Neural progenitor cell (in vitro differentiated cells): Measurements from ENCODE around the gene REPS1.

ENCODE experiments used
- EZH2phosphoT487 ChIP-seq: fragments of 200-600 bp; sonication (generic); IDR thresholded peaks from 2 replicates; pipeline ENCODE4 v1.6.1; 2017; ENCODE audit warnings: antibody characterized with exemption
- TF ChIP-seq, protein P1 (sequence below): fragments of 200-600 bp; sonication (generic); IDR thresholded peaks from 2 replicates; pipeline ENCODE4 v1.5.1; 2017; ENCODE audit warnings: antibody characterized with exemption, mild to moderate bottlenecking

DNA sequence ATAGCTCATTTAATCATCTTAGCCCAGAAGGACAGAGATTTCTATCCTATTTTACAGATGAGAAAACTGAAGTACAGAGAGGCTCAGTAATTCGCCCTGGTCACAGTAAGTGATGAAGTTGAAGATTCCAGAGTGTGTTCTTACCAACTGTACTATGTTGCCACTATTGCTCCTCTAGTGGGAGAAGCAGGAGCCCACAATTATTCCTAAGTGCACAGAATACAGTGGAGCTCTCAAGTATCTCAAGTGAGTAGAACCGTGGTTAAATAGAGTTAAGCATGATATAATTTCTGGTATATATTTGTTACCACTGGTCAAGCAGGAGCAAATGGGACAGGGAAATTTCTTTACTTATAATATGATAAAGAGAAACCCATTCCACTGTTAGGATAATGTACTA is 22.1 kb downstream of the REPS1 start:
- TF ChIP-seq, protein P1, sequence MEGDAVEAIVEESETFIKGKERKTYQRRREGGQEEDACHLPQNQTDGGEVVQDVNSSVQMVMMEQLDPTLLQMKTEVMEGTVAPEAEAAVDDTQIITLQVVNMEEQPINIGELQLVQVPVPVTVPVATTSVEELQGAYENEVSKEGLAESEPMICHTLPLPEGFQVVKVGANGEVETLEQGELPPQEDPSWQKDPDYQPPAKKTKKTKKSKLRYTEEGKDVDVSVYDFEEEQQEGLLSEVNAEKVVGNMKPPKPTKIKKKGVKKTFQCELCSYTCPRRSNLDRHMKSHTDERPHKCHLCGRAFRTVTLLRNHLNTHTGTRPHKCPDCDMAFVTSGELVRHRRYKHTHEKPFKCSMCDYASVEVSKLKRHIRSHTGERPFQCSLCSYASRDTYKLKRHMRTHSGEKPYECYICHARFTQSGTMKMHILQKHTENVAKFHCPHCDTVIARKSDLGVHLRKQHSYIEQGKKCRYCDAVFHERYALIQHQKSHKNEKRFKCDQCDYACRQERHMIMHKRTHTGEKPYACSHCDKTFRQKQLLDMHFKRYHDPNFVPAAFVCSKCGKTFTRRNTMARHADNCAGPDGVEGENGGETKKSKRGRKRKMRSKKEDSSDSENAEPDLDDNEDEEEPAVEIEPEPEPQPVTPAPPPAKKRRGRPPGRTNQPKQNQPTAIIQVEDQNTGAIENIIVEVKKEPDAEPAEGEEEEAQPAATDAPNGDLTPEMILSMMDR, result no peak
- no peak for TF ChIP-seq EZH2phosphoT487
